HG03575 (cell line): ENCODE results near the gene YWHAB.
"Not testable (repeated sequence)": the region's sequence is repeated elsewhere in the genome, so short reads cannot be mapped to it uniquely, and the experiment has no call there.

Experiments used
- ATAC-seq: cut with Tn5 transposase; IDR thresholded peaks from one replicate; pipeline ENCODE4 v1.9.1; 2021; ENCODE audit not compliant: unreplicated experiment, insufficient number of reproducible peaks, low FRiP score; ENCODE audit errors: extremely low read depth

Gene YWHAB

DNA sequence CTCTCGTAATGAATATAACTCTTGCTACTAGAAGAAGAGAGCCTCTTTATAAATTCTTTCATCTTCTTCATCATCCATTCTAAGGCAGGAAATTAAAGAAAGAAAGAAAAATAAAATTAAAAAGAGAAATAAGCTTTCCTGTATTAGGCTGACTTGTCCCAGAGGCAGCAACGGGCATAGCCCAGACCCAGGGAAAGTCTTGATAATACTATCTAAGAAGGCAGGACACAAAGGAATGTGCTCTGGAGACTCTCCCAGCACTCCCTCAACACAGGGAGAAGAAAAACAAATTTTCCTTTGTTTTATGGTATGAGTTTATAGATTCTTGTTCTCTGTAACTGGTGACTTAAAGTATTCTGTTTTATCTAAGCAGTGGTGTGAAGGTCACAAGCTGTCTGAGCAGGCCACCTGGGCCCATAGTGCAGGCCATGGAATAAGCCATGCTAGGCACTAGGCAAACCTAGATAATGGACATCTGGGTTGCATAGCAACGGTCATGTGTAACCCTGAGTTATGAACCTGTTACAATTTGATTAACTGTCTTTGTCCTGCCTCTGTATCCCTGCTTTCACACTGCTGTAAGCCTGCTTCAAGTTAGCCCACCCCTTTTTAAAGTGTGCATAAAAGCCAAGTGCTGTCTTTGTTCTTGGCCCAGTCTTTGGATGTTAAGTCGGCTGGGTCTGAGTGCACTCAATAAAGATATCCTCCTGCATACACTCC, 22.0 kb upstream of the YWHAB start:
- ATAC-seq: not testable (repeated sequence)

DNA sequence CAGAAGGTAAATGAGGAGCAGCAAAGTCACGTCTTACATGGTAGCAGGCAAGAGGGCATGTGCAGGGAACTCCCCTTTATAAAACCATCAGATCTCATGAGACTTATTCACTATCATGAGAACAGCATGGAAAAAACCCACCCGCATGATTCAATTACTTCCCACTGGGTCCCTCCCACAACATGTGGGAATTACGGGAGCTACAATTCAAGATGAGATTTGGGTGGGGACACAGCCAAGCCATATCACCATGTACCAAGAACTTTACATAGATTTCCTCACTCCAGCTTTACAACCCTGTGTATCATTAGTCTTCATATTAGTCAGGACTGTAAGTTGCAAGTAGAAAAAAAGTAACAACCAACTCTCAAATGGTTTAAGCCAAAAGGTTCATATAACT, 21.0 kb upstream of the YWHAB start:
- not testable (repeated sequence) for ATAC-seq

DNA sequence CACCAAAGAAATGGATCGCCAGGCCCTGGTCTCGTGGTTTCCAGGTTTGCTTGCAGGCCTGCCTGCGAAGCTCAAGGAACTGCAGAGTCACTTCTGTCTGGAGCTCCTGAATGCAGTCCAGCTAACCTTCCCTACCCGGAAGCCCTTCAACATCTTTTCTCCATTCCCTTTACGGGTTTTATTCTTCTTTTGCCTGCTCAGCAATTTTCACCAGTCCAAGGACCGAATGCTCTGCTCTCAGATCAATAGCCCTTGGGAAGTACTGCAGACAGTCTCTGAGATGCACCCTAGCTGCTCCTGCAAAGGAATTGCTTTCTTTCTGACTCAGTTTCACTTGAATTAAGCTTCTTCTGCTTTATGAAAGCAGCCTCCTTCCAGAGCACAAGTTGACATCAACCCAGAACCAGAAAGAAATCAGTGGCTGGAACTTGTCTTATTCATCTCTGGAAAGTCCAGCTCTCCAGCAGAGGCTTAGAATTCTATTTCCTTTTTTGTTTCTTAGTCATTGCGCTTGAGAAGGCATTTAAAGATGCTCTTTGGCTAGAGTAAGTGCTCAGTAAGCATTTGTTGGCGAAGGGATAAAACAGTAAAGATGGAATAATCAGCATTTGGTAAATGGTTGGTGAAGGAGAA, 18.7 kb upstream of the YWHAB start:
- no peak for ATAC-seq

DNA sequence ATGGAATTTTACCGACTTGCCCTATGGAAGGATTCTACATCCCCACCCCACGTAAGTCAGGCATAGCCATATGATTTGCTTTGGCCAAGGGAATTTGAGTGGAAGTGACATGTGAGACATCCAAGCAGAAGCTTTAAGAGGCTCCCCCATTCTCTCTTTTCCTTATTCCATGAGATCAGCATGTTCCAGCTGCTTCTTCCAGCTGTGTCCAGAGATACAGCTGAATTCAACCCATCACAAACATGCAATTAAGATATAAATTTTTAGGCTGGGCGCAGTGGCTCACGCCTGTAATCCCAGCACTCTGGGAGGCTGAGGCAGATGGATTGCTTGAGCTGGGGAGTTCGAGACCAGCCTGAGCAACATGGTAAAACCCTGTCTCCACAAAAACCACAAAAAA, 16.0 kb upstream of the YWHAB start:
- ATAC-seq: no peak

DNA sequence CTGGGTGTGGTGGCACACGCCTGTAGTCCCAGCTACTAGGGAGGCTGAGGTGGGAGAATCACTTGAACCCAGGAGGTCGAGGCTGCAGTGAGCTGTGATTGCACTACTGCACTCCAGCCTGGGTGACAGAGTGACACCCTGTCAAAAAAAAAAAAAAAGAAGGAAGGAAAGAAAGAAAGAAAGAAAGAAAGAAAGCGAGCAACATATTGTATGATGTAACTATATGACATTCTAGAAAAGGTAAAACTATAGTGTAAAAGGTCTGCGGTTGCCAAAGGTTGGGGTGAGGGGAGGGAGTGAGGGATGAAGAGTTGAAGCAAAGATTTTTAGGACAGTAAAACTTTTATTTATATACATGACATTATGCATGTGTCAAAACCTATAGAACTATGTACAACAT, 3.1 kb upstream of the YWHAB start:
- ATAC-seq: not testable (repeated sequence)

- ATAC-seq: no peak
These were observed 2.1 kb upstream of the YWHAB start for GRCh38 chr20:44883214-44883902.

- ATAC-seq: no peak
These were observed 556 bp upstream of the YWHAB start for GRCh38 chr20:44884907-44885391.

DNA sequence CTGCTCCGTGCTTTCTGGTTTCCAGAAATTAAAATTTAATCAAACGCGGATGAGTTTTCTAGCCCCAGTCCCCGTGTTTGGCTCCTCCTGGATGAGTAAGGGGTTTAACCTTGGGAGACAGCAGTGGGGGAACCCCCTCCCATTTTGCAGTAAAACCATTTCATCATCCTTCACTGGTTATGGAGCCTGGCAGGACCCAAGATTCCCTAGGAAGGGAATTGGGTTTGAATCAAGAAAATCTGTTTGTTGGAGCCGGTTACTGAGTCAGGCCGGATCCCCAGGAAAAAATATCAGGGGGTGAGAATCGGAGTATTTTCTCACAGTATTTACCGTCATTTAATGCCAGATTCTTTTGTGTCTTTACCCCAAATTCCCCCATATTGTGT, 754 bp downstream of the YWHAB start:
- no peak for ATAC-seq

DNA sequence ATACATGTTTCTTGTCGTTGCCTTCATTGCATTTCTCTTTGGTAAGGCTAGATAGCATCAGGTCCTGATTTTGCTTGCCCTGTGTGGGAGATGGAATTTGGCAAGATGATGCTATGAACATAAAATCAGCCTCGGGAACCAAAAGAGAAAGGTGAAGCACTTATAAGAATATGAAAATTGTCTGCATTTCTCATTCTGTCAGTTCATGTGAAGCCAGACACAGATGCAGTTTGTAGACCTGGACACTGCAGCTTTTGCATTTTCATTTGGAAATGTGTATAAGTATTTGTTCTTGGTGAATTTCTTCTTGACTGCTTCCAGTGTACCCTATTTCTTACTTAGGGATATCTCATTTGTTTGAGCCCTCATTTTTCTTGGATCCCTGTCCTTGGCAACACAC, 1.3 kb downstream of the YWHAB start:
- no peak for ATAC-seq

GRCh38 chr20:44887466-44887865, 2.0 kb downstream of the YWHAB start:
- no peak for ATAC-seq

DNA sequence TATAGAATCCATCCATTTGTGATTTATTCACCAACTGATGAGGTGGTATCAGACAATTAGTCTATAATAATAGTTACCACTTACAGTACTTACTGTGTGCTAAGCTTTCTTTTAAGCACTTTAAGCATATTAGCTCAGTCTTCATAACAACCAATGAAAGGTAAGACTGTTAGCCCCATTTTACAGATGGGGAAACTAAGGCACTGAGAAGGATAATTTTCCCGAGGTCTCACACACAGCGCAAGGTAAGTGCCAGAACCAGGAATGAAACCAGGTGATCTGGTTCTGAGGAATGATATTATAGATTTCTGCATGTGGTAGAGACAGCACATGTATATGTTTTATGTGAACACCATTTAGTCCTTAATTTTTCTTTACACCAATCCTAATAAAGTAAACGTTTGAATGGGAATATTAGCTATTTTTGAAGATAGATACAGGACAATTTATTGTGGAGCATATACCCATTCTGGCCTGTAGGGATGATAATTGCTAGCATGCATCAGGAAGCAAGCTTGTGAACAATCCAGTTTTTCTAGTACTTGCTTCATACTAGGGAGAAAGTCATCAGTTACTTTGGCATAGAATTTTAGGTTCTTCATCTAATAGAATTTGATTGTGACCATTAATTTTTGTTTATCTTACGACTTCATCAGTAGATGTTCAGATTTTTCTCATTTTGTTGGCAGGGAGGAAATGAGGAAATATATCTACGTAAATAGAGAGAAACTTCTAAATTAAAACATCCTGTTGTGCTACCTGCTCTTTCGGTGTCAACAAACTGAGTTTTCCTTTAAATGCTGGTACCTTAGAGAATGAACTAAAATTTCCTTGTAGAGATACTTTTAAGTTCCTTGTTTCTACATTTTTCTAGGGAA, 3.0 kb downstream of the YWHAB start:
- ATAC-seq: no peak

DNA sequence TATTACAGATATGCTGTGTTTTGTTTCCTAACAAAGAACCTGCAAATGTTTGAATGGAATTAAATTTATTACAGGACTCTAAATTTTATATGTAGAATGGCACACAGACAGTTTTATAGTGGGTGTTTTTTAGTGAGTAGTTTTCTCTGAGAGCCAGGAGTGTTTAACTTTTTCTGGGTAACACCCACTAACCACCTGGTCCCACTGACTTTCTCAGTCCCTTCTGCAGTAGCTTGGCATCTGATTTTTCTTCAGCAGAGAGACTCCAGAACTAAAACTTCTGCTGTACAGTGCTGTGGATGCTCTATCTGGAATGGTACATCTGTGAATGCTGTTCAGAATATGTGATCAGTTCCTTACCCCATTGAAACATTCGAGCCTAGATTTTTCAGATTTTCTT, 6.3 kb downstream of the YWHAB start:
- no peak for ATAC-seq

- no peak for ATAC-seq
These were observed 9.5 kb downstream of the YWHAB start for GRCh38 chr20:44894959-44895358.

DNA sequence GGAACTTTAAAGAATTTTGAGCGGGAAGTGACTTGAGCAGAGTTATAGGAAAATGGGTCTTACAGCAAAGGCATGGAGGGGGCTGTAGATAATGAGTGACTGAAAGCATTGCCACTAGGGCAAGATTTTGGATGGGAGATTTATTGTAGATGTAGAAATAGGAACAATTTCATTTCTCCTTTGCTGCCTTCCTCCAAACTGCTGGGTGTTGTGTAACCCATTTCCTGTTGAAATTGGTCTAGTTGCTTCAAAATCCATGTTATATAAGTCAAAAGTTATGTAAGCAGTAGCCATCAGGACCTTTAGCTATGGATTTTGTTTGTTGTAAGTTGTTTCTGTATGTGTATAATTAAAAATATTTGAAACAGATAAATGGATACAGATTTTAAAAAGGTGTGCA, 11.1 kb downstream of the YWHAB start:
- no peak for ATAC-seq

GRCh38 chr20:44897133-44897532, 11.6 kb downstream of the YWHAB start:
- no peak for ATAC-seq

DNA sequence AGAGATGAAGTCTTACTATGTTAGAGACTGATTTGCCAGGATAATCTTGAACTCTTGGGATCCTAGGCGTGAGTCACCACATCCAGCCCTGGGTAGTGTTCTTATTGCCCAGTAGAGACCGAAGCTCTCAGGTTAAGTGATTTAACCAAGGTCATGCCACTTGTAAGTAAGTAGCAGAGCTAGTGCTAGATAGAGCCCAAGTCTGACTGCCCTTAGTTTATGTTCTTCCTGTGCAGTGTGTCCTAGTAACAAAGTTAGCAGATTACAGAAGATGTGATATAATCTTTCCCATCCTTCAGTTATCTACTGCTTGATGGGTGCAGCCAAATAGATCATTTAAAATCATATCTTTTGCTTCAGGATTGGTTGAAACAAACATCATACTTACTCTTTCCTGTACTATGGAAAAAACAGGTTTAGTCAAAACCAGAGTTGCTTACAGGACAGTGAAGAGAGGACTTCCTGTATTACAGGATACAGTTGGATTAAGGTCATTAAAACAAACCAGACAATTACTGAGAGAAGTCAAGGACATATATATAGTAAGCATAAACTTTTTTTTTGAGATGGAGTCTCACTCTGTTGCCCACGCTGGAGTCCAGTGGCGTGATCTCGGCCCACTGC, 14.8 kb downstream of the YWHAB start:
- ATAC-seq: no peak

DNA sequence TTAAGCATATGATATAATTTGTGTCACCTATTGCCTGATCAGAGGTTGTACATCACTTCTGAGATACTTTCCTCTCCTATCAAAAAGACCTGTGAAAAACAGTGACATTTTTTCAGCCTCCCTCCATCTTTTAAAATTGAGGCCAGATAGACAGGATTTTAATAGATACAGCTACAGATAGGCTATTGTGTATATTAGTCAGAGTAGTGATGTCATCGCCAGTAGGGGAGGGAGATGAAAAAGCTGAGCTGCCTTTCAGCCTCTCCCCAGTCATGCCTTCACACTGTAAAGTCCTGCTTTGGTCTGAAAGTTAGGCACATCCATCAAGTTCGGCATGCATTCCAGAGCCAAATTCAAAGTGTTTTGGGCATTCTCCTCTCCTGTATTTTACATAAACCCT, 16.5 kb downstream of the YWHAB start:
- no peak for ATAC-seq

- no peak for ATAC-seq
These were observed 18.9 kb downstream of the YWHAB start for GRCh38 chr20:44904377-44904776.
